IPS-18a (cell line): ENCODE measurements around the gene RNPEPL1.

ENCODE experiments used
- H3K27ac ChIP-seq: one replicate; pipeline ENCODE4 v1.5.1; 2013; ENCODE audit warnings: low read length
- H3K27me3 ChIP-seq: one replicate; pipeline ENCODE4 v1.6.1; 2013; ENCODE audit warnings: mild to moderate bottlenecking, low read length; ENCODE audit not compliant: control insufficient read depth, insufficient read depth
- H3K36me3 ChIP-seq: one replicate; pipeline ENCODE4 v1.6.1; 2013; ENCODE audit warnings: low read depth, low read length; ENCODE audit not compliant: control insufficient read depth
- H3K4me1 ChIP-seq: one replicate; pipeline ENCODE4 v1.6.1; 2013; ENCODE audit warnings: low read depth, low read length; ENCODE audit not compliant: control insufficient read depth
- H3K4me3 ChIP-seq: one replicate; pipeline ENCODE4 v1.5.1; 2013; ENCODE audit warnings: low read length
- H3K9ac ChIP-seq: one replicate; pipeline ENCODE4 v1.6.1; 2013; ENCODE audit warnings: mild to moderate bottlenecking, low read length, moderate library complexity
- H3K9me3 ChIP-seq: one replicate; pipeline ENCODE4 v1.6.1; 2013; ENCODE audit warnings: low read depth, low read length; ENCODE audit not compliant: control insufficient read depth

Gene RNPEPL1

DNA sequence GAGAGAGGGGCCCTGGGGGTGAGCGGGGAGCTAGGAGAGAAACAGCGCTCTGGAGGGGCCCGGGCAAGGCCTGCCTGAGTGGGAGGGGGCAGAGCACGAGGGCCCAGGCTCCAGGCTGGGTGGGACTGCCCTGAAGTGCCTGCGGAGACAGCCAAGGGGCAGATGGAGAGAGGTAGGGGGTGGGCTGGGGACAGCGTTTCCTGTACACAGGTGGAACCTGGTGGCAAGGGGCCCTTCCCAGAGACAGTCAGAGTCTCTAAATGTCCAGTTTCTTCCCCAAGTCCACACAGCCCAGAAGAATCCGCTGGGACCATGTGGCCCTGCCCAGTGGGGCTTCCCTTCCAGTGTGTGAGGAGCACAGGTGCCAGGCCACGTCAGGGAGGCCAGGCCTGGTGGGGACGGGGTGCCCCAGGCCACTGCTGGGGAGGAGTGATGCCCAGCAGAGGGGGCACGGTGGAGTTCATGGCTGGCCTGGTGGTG is 55.3 kb downstream of the RNPEPL1 start:
- no peak overlapping the region for H3K9ac ChIP-seq
- H3K27me3 ChIP-seq = no peaks in the 10 kb centered on the region
- H3K36me3 ChIP-seq = no peaks in the 10 kb centered on the region
- H3K4me3 ChIP-seq = no peak overlapping the region
- no peaks in the 10 kb centered on the region for H3K4me1 ChIP-seq
- no peaks in the 10 kb centered on the region for H3K9me3 ChIP-seq
- no peak overlapping the region for H3K27ac ChIP-seq

DNA sequence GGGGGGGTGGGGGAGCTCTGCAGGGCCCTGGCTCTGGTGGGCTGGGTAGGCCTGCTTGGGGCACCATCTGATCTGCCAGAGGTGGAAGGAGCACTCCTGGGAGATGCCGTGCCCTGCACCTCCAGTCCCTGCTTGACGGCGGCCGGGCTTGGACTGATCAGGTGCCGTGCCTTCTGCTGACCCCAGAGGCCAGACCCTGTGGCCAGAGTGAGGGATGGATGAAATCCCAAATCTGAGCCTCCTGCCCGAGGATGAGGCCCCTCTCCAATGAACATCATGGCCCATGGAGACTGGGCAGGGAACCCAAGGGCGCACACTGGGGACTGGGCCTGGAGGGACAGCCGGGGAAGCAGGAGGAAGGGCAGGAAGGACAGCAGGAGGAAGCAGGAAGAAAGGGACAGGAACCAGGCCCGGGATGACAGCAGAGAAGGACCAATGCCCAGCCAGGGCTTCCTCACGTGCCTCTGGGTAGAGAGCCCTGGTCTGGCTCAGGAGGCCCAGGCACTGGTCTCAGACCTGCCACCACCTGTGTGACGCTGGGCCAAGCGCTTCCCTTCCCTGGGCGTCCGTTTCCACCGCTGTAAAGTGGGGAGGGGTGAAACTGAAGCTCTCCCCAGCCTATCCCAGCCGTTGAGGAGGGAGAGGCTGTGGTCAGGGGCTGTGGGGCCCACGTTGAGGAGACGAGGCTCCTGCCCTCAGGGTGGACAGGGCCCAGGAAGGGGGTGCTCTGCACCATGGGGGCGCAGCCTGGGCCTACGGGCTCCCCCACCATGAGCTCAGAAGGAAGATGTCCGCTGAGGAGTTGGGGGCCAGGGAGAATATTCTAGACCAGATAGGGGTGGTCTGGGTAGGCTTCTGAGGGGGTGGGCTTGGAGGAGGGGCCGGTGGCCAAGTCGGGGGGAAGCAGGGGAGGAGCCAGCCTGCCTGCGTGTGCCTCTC is 56.0 kb downstream of the RNPEPL1 start:
- Histone ChIP-seq H3K9me3 (no peaks in the 10 kb centered on the region), H3K36me3 (no peaks in the 10 kb centered on the region), H3K27ac (no peak overlapping the region), H3K4me3 (no peak overlapping the region), H3K27me3 (no peaks in the 10 kb centered on the region), H3K4me1 (no peaks in the 10 kb centered on the region), H3K9ac (no peak overlapping the region)

DNA sequence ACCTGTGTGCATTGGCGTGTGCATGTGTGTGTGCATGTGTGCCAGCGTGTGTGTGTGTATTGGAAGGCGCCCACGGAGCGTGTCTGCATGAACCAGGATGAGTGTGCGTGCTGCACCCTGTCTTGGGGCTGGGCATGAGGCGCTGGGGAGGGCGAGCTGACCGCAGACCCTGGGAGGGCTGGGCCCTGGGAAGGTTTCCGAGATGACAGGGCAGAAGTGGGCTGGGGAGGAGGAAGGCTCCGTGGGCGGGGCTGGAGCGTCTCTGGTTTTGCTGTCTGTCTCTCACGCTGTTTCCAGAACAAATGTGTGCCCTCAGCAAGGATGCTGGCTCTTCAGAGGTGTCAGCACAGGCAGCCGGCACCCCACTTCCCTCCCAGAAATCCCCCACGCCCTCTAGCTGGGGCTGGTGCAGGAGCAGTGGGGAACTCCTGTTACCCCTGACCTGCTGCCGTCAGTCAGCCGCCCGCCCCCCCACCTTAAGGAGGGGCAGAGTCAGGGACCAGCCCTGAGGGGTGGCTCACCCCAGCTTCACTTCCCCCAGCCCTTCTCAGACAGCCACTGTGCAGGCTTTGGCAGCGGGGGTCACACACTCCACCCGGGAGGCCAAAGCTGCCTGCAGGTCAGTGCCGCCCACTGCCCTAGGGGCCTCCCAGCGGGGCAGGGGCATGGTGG is 56.8 kb downstream of the RNPEPL1 start, which contains the start of gene GPR35:
Gene GPR35 (plus strand): TSS at position 531 of the 672 bp plus-strand sequence. CDS start 4,473 bp downstream, outside the sequence.
- Histone ChIP-seq H3K4me3 (no peak within 1 kb of the TSS), H3K9ac (no peak within 1 kb of the TSS)

DNA sequence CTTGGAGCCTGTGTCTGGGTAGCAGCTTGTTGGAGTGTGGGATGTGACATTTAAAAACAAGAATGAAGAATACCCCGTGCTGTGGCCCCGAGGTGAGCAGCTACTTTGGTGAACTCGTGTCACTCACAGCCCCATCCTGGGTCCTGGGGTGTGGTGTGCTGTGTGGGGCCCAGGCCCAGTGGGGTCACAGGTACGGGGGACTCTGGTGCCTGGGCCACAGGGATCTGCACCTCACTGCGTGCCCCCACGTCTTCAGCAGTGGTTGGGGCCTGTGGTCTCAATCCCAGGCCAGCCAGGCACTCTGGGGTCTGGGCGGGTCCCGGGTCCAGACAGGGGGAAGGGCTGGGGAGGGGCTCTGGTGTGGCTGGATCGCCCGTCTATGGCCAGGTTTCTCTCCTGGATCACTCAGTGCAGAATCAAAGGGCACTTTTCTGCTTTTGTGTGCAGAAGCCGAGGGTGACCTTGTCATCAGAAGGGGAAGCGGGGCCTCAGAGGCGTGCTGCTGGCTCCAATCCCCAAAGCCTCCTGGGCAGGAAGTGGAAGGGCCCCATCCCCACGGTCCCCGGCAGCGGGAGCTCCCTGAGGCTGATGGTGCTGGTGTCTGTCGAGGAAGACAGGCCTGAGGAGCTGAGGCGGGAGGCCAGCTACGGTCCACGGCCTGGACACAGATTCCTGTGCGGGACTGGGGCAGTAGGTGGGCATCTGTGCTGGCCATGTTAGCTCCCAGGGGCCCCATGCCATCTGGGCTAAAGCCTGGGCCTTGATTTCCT is 58.4 kb downstream of the RNPEPL1 start:
- Histone ChIP-seq H3K9me3 (no peaks in the 10 kb centered on the region), H3K27me3 (no peaks in the 10 kb centered on the region), H3K27ac (no peak overlapping the region), H3K4me3 (no peak overlapping the region), H3K36me3 (no peaks in the 10 kb centered on the region), H3K9ac (no peak overlapping the region), H3K4me1 (no peaks in the 10 kb centered on the region)

More for the DNA sequence above, 56.8 kb downstream of the RNPEPL1 start, which contains the start of gene GPR35:
- H3K36me3 ChIP-seq = no peaks in the 10 kb centered on the region
- H3K4me1 ChIP-seq = no peaks in the 10 kb centered on the region
- no peak within 1 kb of the TSS for H3K27ac ChIP-seq
- H3K27me3 ChIP-seq = no peaks in the 10 kb centered on the region
- no peaks in the 10 kb centered on the region for H3K9me3 ChIP-seq

DNA sequence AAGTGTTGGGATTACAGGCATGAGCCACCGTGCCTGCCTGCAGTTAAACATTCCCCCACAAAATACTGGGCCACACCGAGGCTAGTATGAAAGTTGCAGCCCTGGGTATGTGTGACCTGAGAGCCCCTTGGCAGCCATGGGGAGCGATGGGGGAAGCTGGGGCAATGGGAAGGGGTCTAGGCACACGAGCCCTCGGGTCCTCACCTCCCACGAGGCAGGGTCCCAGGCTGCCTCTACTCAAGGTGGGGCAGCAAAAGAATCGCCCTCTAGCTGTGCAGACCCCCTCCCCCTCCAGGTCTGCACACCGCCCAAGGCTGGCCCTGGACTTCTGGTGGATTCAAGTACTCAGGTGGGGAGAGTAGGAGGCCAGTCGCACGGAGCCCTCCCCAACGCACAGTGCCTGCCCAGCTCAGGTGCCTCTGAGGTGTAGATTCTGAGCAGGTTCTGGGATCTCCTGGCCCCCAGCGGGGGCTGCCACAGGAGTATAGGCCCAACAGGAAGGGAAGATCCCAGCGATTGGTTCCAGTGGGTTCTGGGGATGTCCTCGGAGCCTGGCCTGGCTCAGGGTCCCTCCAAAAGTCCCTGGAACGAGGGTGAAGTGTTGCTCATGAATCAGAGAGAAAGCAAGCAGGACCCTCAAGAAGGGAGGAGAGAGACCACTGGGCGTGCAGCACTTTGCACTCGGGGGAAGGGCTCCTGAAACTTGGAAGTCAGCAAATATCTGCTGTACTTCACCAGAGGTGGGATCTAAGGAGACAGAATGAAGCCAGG is 59.6 kb downstream of the RNPEPL1 start:
- Histone ChIP-seq H3K36me3 (no peaks in the 10 kb centered on the region), H3K9ac (no peak overlapping the region), H3K27ac (no peak overlapping the region), H3K9me3 (no peaks in the 10 kb centered on the region), H3K4me3 (no peak overlapping the region), H3K27me3 (no peaks in the 10 kb centered on the region), H3K4me1 (no peaks in the 10 kb centered on the region)

DNA sequence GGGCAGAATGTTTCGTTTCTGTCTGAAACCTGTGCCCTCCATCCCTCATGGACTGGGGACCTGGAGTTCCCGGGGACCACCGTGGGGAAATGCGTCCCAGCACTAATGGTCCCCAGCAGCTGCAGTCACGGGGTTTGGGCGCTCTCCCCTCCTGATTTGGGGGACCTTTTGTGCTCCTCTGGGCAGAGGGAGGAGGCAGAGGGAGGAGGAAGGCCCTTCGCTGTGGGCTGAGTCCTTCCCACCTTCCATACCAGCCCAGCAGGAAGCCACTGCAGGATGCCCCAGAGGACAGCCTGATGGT is 60.2 kb downstream of the RNPEPL1 start:
- Histone ChIP-seq H3K9me3 (no peaks in the 10 kb centered on the region), H3K4me3 (no peak overlapping the region), H3K4me1 (no peaks in the 10 kb centered on the region), H3K9ac (no peak overlapping the region), H3K27me3 (no peaks in the 10 kb centered on the region), H3K36me3 (no peaks in the 10 kb centered on the region), H3K27ac (no peak overlapping the region)

DNA sequence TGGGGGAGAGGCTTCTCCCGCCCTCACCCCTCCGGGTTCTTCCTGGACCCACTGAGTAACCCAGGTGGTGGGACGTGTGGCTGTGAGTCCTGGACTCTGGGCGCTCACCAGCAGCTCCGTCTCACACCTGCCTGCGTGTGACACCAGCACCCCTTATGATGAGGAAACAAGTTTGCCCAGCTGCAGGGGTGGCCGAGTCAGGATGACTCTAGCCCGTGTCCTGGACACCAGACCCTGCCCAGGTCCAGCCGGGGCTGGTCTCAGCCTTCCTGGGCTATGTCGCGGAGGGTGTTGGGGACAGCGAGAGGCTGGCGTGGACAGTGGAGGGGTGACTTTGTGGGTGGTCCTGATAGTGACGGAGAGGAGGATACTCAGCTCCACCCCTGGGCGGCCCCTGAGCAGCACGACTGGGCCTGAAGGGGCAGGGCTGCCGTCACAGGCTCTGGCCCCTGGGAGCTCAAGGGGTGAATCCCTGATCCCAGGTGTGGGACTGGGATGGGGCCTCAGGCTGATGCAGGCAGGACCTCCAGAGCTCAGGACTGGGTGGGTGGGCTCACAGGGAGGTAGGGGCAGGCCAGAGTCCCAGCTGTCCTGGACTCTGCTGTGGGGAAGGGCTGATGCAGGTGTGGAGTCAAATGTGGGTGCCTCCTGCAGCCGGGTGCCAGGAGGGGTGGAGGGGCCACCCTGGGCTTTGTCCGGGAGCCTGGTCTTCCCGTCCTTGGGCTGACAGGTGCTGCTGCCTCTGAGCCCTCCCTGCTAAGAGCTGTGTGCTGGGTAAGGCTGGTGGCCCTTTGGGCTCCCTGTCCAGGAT is 60.7 kb downstream of the RNPEPL1 start:
- Histone ChIP-seq H3K4me1 (no peaks in the 10 kb centered on the region), H3K27me3 (no peaks in the 10 kb centered on the region), H3K36me3 (no peaks in the 10 kb centered on the region), H3K9me3 (peaks cover 5% of the 10 kb centered on the region), H3K27ac (no peak overlapping the region), H3K9ac (no peak overlapping the region), H3K4me3 (no peak overlapping the region)

DNA sequence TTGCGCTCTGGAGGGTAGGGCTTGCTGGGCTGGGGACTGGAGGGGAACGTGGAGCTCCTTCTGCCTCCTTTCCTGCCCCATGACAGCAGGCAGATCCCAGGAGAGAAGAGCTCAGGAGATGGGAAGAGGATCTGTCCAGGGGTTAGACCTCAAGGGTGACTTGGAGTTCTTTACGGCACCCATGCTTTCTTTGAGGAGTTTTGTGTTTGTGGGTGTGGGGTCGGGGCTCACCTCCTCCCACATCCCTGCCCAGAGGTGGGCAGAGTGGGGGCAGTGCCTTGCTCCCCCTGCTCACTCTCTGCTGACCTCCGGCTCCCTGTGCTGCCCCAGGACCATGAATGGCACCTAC is 61.3 kb downstream of the RNPEPL1 start:
- H3K36me3 ChIP-seq = no peaks in the 10 kb centered on the region
- H3K9ac ChIP-seq = no peak overlapping the region
- no peaks in the 10 kb centered on the region for H3K4me1 ChIP-seq
- H3K9me3 ChIP-seq = peaks cover 6% of the 10 kb centered on the region
- no peak overlapping the region for H3K27ac ChIP-seq
- H3K4me3 ChIP-seq = no peak overlapping the region
- H3K27me3 ChIP-seq = no peaks in the 10 kb centered on the region

DNA sequence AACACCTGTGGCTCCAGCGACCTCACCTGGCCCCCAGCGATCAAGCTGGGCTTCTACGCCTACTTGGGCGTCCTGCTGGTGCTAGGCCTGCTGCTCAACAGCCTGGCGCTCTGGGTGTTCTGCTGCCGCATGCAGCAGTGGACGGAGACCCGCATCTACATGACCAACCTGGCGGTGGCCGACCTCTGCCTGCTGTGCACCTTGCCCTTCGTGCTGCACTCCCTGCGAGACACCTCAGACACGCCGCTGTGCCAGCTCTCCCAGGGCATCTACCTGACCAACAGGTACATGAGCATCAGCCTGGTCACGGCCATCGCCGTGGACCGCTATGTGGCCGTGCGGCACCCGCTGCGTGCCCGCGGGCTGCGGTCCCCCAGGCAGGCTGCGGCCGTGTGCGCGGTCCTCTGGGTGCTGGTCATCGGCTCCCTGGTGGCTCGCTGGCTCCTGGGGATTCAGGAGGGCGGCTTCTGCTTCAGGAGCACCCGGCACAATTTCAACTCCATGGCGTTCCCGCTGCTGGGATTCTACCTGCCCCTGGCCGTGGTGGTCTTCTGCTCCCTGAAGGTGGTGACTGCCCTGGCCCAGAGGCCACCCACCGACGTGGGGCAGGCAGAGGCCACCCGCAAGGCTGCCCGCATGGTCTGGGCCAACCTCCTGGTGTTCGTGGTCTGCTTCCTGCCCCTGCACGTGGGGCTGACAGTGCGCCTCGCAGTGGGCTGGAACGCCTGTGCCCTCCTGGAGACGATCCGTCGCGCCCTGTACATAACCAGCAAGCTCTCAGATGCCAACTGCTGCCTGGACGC is 61.9 kb downstream of the RNPEPL1 start:
- Histone ChIP-seq H3K9ac (no peak overlapping the region), H3K9me3 (peaks cover 6% of the 10 kb centered on the region), H3K27ac (no peak overlapping the region)

More for the DNA sequence above, 61.9 kb downstream of the RNPEPL1 start:
- H3K27me3 ChIP-seq = no peaks in the 10 kb centered on the region
- H3K36me3 ChIP-seq = no peaks in the 10 kb centered on the region
- no peak overlapping the region for H3K4me3 ChIP-seq
- no peaks in the 10 kb centered on the region for H3K4me1 ChIP-seq
